Measurements from ENCODE around the gene HDGFL1.

HDGFL1 gene

DNA sequence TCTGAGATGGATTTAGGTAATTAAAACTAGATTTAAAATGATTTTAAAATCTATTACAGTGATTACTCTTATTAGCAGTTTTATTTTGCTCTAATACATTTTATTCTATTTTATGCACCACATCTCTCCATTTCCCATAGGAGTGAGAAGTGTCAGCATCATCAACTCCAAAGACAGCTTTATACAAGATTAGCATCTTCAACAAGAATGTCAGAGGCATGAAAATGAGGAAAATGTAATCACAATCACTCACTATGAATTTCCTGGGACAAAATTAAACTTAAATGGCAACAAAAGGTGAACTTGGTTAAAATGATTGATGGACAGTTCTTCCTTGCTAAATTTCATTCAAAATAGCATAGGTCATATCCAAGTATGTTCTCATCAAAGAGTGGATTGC lies 19.8 kb downstream of the HDGFL1 start:
- Histone ChIP-seq H3K4me3 (ENCODE audit: low read depth, low read length) (no peak overlapping the region), H3K4me1 (ENCODE audit: control insufficient read depth in 1 of 2, insufficient read depth in 2 of 2, low read length in 2 of 2) (no peaks in the 10 kb centered on the region), H3K79me2 (ENCODE audit: control insufficient read depth, insufficient read depth, low read length, poor library complexity) (no peaks in the 10 kb centered on the region), H3K23ac (ENCODE audit: low read length) (no peak overlapping the region), H3K27ac (ENCODE audit: low read depth, low read length) (no peak overlapping the region), H3K18ac (ENCODE audit: low read length) (no peak overlapping the region), H3K9ac (ENCODE audit: low read length) (no peak overlapping the region), H4K12ac (ENCODE audit: low read depth, low read length) (no peak overlapping the region), H4K8ac (ENCODE audit: low read depth, low read length) (no peak overlapping the region), H3K14ac (ENCODE audit: low read length) (no peak overlapping the region), H2BK120ac (ENCODE audit: insufficient read depth, low read length, poor library complexity) (no peak overlapping the region), H3K36me3 (ENCODE audit: control insufficient read depth in 1 of 2, insufficient read depth in 2 of 2, low read length in 2 of 2) (no peaks in the 10 kb centered on the region), H3K27me3 (ENCODE audit: insufficient read depth, low read length) (no peaks in the 10 kb centered on the region), H2BK5ac (ENCODE audit: low read depth, low read length, poor library complexity) (no peak overlapping the region), H3K79me1 (ENCODE audit: low read length) (peaks cover 2% of the 10 kb centered on the region), H3K4ac (ENCODE audit: low read depth, low read length) (no peak overlapping the region), H3K9me3 (ENCODE audit: insufficient read depth, low read depth, low read length) (no peaks in the 10 kb centered on the region), H4K91ac (ENCODE audit: low read depth, low read length) (no peak overlapping the region), H2AK5ac (ENCODE audit: low read length) (no peak overlapping the region), H2BK12ac (ENCODE audit: low read length) (no peak overlapping the region), H3K4me2 (ENCODE audit: low read length) (no peak overlapping the region), H2AFZ (ENCODE audit: insufficient read depth, low read length, poor library complexity) (no peak overlapping the region)
- no peak for DNase-seq

- Histone ChIP-seq H3K36me3 (ENCODE audit: control insufficient read depth in 1 of 2, insufficient read depth in 2 of 2, low read length in 2 of 2) (no peaks in the 10 kb centered on the region), H3K4me1 (ENCODE audit: control insufficient read depth in 1 of 2, insufficient read depth in 2 of 2, low read length in 2 of 2) (no peaks in the 10 kb centered on the region), H3K27me3 (ENCODE audit: insufficient read depth, low read length) (no peaks in the 10 kb centered on the region), H4K12ac (ENCODE audit: low read depth, low read length) (no peak overlapping the region), H3K27ac (ENCODE audit: low read depth, low read length) (no peak overlapping the region), H3K18ac (ENCODE audit: low read length) (no peak overlapping the region), H3K79me2 (ENCODE audit: control insufficient read depth, insufficient read depth, low read length, poor library complexity) (no peaks in the 10 kb centered on the region), H3K14ac (ENCODE audit: low read length) (no peak overlapping the region), H2AK5ac (ENCODE audit: low read length) (no peak overlapping the region), H4K91ac (ENCODE audit: low read depth, low read length) (no peak overlapping the region), H3K79me1 (ENCODE audit: low read length) (peaks cover 2% of the 10 kb centered on the region), H4K8ac (ENCODE audit: low read depth, low read length) (no peak overlapping the region), H3K23ac (ENCODE audit: low read length) (no peak overlapping the region), H3K4ac (ENCODE audit: low read depth, low read length) (no peak overlapping the region), H3K4me2 (ENCODE audit: low read length) (no peak overlapping the region), H2BK5ac (ENCODE audit: low read depth, low read length, poor library complexity) (no peak overlapping the region), H2BK12ac (ENCODE audit: low read length) (no peak overlapping the region), H3K9me3 (ENCODE audit: insufficient read depth, low read depth, low read length) (no peaks in the 10 kb centered on the region), H3K9ac (ENCODE audit: low read length) (no peak overlapping the region), H2AFZ (ENCODE audit: insufficient read depth, low read length, poor library complexity) (no peak overlapping the region), H2BK120ac (ENCODE audit: insufficient read depth, low read length, poor library complexity) (no peak overlapping the region), H3K4me3 (ENCODE audit: low read depth, low read length) (no peak overlapping the region)
- no CpG with 5 or more reads among the region's 4 CpGs for WGBS (ENCODE audit: extremely low coverage, insufficient coverage, insufficient read length)
- DNase-seq: peak in 1 of 2 donors; percentile 24
Measured at GRCh38 chr6:22590423-22590822, 21.1 kb downstream of the HDGFL1 start.

GRCh38 chr6:22593895-22594294 lies 24.5 kb downstream of the HDGFL1 start:
- Histone ChIP-seq H3K27ac (ENCODE audit: low read depth, low read length) (no peak overlapping the region), H3K27me3 (ENCODE audit: insufficient read depth, low read length) (no peaks in the 10 kb centered on the region), H3K9ac (ENCODE audit: low read length) (no peak overlapping the region), H2BK12ac (ENCODE audit: low read length) (no peak overlapping the region), H3K23ac (ENCODE audit: low read length) (no peak overlapping the region), H3K14ac (ENCODE audit: low read length) (no peak overlapping the region), H2AFZ (ENCODE audit: insufficient read depth, low read length, poor library complexity) (no peak overlapping the region), H4K12ac (ENCODE audit: low read depth, low read length) (no peak overlapping the region), H3K79me1 (ENCODE audit: low read length) (peaks cover 2% of the 10 kb centered on the region), H3K4me1 (ENCODE audit: control insufficient read depth in 1 of 2, insufficient read depth in 2 of 2, low read length in 2 of 2) (no peaks in the 10 kb centered on the region), H3K79me2 (ENCODE audit: control insufficient read depth, insufficient read depth, low read length, poor library complexity) (no peaks in the 10 kb centered on the region), H3K4ac (ENCODE audit: low read depth, low read length) (no peak overlapping the region), H2AK5ac (ENCODE audit: low read length) (no peak overlapping the region), H3K4me2 (ENCODE audit: low read length) (no peak overlapping the region), H2BK5ac (ENCODE audit: low read depth, low read length, poor library complexity) (no peak overlapping the region), H4K8ac (ENCODE audit: low read depth, low read length) (no peak overlapping the region), H4K91ac (ENCODE audit: low read depth, low read length) (no peak overlapping the region), H3K36me3 (ENCODE audit: control insufficient read depth in 1 of 2, insufficient read depth in 2 of 2, low read length in 2 of 2) (no peaks in the 10 kb centered on the region), H3K9me3 (ENCODE audit: insufficient read depth, low read depth, low read length) (no peaks in the 10 kb centered on the region), H2BK120ac (ENCODE audit: insufficient read depth, low read length, poor library complexity) (no peak overlapping the region), H3K18ac (ENCODE audit: low read length) (no peak overlapping the region), H3K4me3 (ENCODE audit: low read depth, low read length) (no peak overlapping the region)
- no CpG with 5 or more reads among the region's 3 CpGs for WGBS (ENCODE audit: extremely low coverage, insufficient coverage, insufficient read length)
- DNase-seq: no peak

GRCh38 chr6:22596011-22596410 lies 26.6 kb downstream of the HDGFL1 start:
- no peaks in the 10 kb centered on the region for H3K79me1 ChIP-seq (ENCODE audit: low read length)
- H3K4me1 ChIP-seq (ENCODE audit: control insufficient read depth in 1 of 2, insufficient read depth in 2 of 2, low read length in 2 of 2): no peaks in the 10 kb centered on the region
- no peaks in the 10 kb centered on the region for H3K36me3 ChIP-seq (ENCODE audit: control insufficient read depth in 1 of 2, insufficient read depth in 2 of 2, low read length in 2 of 2)
- H2BK120ac ChIP-seq (ENCODE audit: insufficient read depth, low read length, poor library complexity): no peak overlapping the region
- H3K27ac ChIP-seq (ENCODE audit: low read depth, low read length): no peak overlapping the region
- no peak overlapping the region for H2BK5ac ChIP-seq (ENCODE audit: low read depth, low read length, poor library complexity)
- no peak overlapping the region for H3K4me2 ChIP-seq (ENCODE audit: low read length)
- no peak overlapping the region for H3K23ac ChIP-seq (ENCODE audit: low read length)
- H3K27me3 ChIP-seq (ENCODE audit: insufficient read depth, low read length): no peaks in the 10 kb centered on the region
- H3K4ac ChIP-seq (ENCODE audit: low read depth, low read length): no peak overlapping the region
- H3K4me3 ChIP-seq (ENCODE audit: low read depth, low read length): no peak overlapping the region
- H3K14ac ChIP-seq (ENCODE audit: low read length): no peak overlapping the region
- no peak overlapping the region for H2BK12ac ChIP-seq (ENCODE audit: low read length)
- H4K91ac ChIP-seq (ENCODE audit: low read depth, low read length): no peak overlapping the region
- no peak overlapping the region for H2AFZ ChIP-seq (ENCODE audit: insufficient read depth, low read length, poor library complexity)
- no peaks in the 10 kb centered on the region for H3K9me3 ChIP-seq (ENCODE audit: insufficient read depth, low read depth, low read length)
- H4K12ac ChIP-seq (ENCODE audit: low read depth, low read length): no peak overlapping the region
- DNase-seq: peak; percentile 59 to 71
- no peak overlapping the region for H3K9ac ChIP-seq (ENCODE audit: low read length)
- no peak overlapping the region for H4K8ac ChIP-seq (ENCODE audit: low read depth, low read length)
- no peak overlapping the region for H3K18ac ChIP-seq (ENCODE audit: low read length)
- no peaks in the 10 kb centered on the region for H3K79me2 ChIP-seq (ENCODE audit: control insufficient read depth, insufficient read depth, low read length, poor library complexity)
- H2AK5ac ChIP-seq (ENCODE audit: low read length): no peak overlapping the region

- Histone ChIP-seq H3K23ac (ENCODE audit: low read length) (no peak overlapping the region), H3K9me3 (ENCODE audit: insufficient read depth, low read depth, low read length) (peaks cover 2% of the 10 kb centered on the region), H4K12ac (ENCODE audit: low read depth, low read length) (no peak overlapping the region), H3K79me1 (ENCODE audit: low read length) (no peaks in the 10 kb centered on the region), H3K4me3 (ENCODE audit: low read depth, low read length) (no peak overlapping the region), H3K27me3 (ENCODE audit: insufficient read depth, low read length) (no peaks in the 10 kb centered on the region), H4K8ac (ENCODE audit: low read depth, low read length) (no peak overlapping the region), H4K91ac (ENCODE audit: low read depth, low read length) (no peak overlapping the region), H3K4me1 (ENCODE audit: control insufficient read depth in 1 of 2, insufficient read depth in 2 of 2, low read length in 2 of 2) (no peaks in the 10 kb centered on the region), H3K36me3 (ENCODE audit: control insufficient read depth in 1 of 2, insufficient read depth in 2 of 2, low read length in 2 of 2) (no peaks in the 10 kb centered on the region), H3K4me2 (ENCODE audit: low read length) (no peak overlapping the region), H3K27ac (ENCODE audit: low read depth, low read length) (no peak overlapping the region), H2BK5ac (ENCODE audit: low read depth, low read length, poor library complexity) (no peak overlapping the region), H3K4ac (ENCODE audit: low read depth, low read length) (no peak overlapping the region), H2BK12ac (ENCODE audit: low read length) (no peak overlapping the region), H3K14ac (ENCODE audit: low read length) (no peak overlapping the region), H3K18ac (ENCODE audit: low read length) (no peak overlapping the region), H2BK120ac (ENCODE audit: insufficient read depth, low read length, poor library complexity) (no peak overlapping the region), H2AFZ (ENCODE audit: insufficient read depth, low read length, poor library complexity) (no peak overlapping the region), H2AK5ac (ENCODE audit: low read length) (no peak overlapping the region), H3K79me2 (ENCODE audit: control insufficient read depth, insufficient read depth, low read length, poor library complexity) (no peaks in the 10 kb centered on the region), H3K9ac (ENCODE audit: low read length) (no peak overlapping the region)
- WGBS (ENCODE audit: extremely low coverage, insufficient coverage, insufficient read length): no CpG with 5 or more reads among the region's 4 CpGs
- DNase-seq: no peak
Measured at GRCh38 chr6:22598339-22598738, 29.0 kb downstream of the HDGFL1 start.
